ENCODE data around the gene TRUB2.
"Not testable (repeated sequence)": the region's sequence is repeated elsewhere in the genome, so short reads cannot be mapped to it uniquely, and the experiment has no call there.

The TRUB2 gene

GRCh38 chr9:128339761-128340690, 17.8 kb upstream of the TRUB2 start, which contains the start of gene SLC27A4:
SLC27A4 (plus strand) TSS chr9:128340527; CDS start chr9:128343133, 2,606 bp downstream.
- DNase-seq: peak; percentile 59 to 79 (median 67)

GRCh38 chr9:128338852-128339614, 16.8 kb upstream of the TRUB2 start:
- not testable (repeated sequence) for DNase-seq

GRCh38 chr9:128337936-128338335, 15.7 kb upstream of the TRUB2 start:
- DNase-seq: no peak

GRCh38 chr9:128335914-128336313, 13.7 kb upstream of the TRUB2 start:
- no peak for DNase-seq

- DNase-seq: no peak
These were observed 12.9 kb upstream of the TRUB2 start for GRCh38 chr9:128335161-128335560.

- no peak for DNase-seq
These were observed 11.2 kb upstream of the TRUB2 start for GRCh38 chr9:128333451-128333869.

GRCh38 chr9:128325629-128326028, 3.4 kb upstream of the TRUB2 start:
- no peak for DNase-seq

- DNase-seq: no peak
These were observed 2.2 kb upstream of the TRUB2 start for GRCh38 chr9:128324401-128324800.

GRCh38 chr9:128323791-128324190, 1.5 kb upstream of the TRUB2 start:
- no peak for DNase-seq

- DNase-seq: no peak
These were observed 1.0 kb upstream of the TRUB2 start for GRCh38 chr9:128323212-128323730.

GRCh38 chr9:128321879-128322403, 306 bp downstream of the TRUB2 start:
- no peak for DNase-seq

- no peak for DNase-seq
These were observed 904 bp downstream of the TRUB2 start for GRCh38 chr9:128321343-128321742.

GRCh38 chr9:128317629-128318028, 4.6 kb downstream of the TRUB2 start:
- DNase-seq: no peak

- no peak for DNase-seq
These were observed 5.8 kb downstream of the TRUB2 start for GRCh38 chr9:128316421-128316820.

- no peak for DNase-seq
These were observed 7.5 kb downstream of the TRUB2 start for GRCh38 chr9:128314697-128315096.

GRCh38 chr9:128310461-128310860, 11.8 kb downstream of the TRUB2 start:
- no peak for DNase-seq

GRCh38 chr9:128309551-128309950, 12.7 kb downstream of the TRUB2 start:
- no peak for DNase-seq

- no peak for DNase-seq
These were observed 17.3 kb downstream of the TRUB2 start for GRCh38 chr9:128304971-128305288.

- no peak for DNase-seq
These were observed 17.9 kb downstream of the TRUB2 start for GRCh38 chr9:128304136-128304970.

GRCh38 chr9:128298535-128299482, 23.4 kb downstream of the TRUB2 start:
- no peak for DNase-seq

- DNase-seq: no peak
These were observed 24.9 kb downstream of the TRUB2 start for GRCh38 chr9:128297221-128297773.

All from activated CD4-positive, CD25-positive, alpha-beta regulatory T cell (primary cell).